ENCODE measurements around the gene PAX1. TPM values are rescaled to one million over a fixed set of nuclear protein-coding genes. Genes with fewer than 3 reads are reported as not detected.

Gene PAX1
- total RNA-seq, 1 donor from 2014 or later, result not detected

DNA sequence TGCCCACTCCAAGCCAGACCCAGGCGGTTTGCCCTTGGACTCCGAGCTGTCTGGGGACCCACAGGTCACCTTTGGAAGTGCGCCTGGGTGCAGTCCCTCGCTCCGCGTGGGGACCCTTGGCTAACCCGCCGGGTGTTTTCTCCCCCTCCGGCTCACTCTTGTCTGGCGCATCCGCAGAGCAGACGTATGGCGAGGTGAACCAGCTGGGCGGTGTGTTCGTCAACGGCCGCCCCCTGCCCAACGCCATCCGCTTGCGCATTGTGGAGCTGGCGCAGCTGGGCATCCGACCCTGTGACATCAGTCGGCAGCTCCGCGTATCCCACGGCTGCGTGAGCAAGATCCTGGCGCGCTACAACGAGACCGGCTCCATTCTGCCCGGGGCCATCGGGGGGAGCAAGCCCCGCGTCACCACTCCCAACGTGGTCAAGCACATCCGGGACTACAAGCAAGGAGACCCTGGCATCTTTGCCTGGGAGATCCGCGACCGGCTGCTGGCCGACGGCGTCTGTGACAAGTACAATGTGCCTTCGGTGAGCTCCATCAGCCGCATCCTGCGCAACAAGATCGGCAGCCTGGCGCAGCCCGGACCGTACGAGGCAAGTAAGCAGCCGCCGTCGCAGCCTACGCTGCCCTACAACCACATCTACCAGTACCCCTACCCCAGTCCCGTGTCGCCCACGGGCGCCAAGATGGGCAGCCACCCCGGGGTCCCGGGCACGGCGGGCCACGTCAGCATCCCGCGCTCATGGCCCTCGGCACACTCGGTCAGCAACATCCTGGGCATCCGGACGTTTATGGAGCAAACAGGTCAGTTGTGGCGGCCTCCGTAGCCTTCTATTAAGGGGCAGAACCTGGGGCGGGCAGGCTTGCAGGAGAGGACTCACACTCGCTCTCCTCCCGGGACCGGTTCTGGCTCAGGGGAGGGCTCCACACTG lies 1.1 kb downstream of the PAX1 start:
- Histone ChIP-seq H3K36me3 (ENCODE audit: control insufficient read depth, insufficient read depth, low read length) (no peaks in the 10 kb centered on the region), H3K4me3 (ENCODE audit: low read depth, low read length) (no peak overlapping the region), H3K27me3 (ENCODE audit: control insufficient read depth, insufficient read depth, low read length) (peaks cover 10% of the 10 kb centered on the region)
- TF ChIP-seq, protein P1, sequence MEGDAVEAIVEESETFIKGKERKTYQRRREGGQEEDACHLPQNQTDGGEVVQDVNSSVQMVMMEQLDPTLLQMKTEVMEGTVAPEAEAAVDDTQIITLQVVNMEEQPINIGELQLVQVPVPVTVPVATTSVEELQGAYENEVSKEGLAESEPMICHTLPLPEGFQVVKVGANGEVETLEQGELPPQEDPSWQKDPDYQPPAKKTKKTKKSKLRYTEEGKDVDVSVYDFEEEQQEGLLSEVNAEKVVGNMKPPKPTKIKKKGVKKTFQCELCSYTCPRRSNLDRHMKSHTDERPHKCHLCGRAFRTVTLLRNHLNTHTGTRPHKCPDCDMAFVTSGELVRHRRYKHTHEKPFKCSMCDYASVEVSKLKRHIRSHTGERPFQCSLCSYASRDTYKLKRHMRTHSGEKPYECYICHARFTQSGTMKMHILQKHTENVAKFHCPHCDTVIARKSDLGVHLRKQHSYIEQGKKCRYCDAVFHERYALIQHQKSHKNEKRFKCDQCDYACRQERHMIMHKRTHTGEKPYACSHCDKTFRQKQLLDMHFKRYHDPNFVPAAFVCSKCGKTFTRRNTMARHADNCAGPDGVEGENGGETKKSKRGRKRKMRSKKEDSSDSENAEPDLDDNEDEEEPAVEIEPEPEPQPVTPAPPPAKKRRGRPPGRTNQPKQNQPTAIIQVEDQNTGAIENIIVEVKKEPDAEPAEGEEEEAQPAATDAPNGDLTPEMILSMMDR (IDR thresholded peaks at IDR 0.05; ENCODE audit: insufficient read depth, low read length, severe bottlenecking), result no peak
- FAIRE-seq (no peak), DNase-seq (ENCODE audit: low read depth) (no peak)

DNA sequence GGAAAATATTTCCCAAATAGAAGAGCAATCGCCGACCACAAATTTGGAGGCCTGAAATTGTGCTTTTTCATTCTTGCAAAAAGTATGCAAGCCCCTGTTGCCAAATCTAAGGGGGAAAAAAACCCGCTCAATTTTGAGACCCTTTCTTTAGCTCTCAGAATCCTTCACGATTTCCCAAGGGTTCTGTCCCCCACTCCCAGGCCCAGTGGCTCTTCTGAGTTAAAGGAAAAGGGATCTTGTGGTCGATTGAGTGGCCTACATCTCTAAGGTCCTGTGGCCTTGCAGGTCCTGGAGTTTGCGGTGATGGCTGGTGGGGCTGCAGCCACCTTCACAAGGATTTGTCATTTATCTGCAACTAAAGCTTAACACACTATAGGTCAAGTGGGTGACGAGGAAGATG lies 1.8 kb downstream of the PAX1 start:
- peaks cover 10% of the 10 kb centered on the region for H3K27me3 ChIP-seq (ENCODE audit: control insufficient read depth, insufficient read depth, low read length)
- FAIRE-seq, result no peak
- TF ChIP-seq, protein P1 (IDR thresholded peaks at IDR 0.05; ENCODE audit: insufficient read depth, low read length, severe bottlenecking), result no peak

DNA sequence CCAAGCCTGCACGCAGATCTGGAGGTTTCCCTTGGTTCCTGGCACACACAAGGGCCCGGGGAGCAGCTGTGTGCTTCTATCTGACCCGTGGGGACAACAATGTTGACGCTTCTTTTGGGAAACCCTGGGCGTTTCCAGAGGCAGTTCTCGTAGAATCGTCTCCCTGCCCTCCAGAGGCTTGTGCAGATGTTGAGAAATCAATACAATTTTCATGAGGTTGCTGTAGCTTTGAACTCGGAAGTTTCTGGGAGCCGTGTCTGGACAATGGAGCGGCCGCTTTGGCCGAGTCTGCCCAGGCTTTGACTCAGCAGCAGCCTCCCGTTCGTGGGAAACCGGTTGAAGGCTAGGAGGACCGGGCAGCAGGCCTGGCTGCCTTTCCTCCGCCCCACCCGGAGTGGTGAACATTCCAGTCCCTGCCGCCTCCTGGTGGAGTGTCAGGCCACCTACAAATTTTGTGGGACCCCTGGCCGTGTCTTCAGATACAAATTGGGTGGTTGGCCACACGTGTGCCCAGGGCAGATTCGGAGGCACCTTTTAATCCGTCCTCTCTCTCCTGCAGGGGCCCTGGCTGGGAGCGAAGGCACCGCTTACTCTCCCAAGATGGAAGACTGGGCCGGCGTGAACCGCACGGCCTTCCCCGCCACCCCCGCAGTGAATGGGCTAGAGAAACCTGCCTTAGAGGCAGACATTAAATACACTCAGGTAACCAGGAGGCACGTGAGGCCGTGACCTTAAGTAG lies 2.7 kb downstream of the PAX1 start:
- no peak for DNase-seq (ENCODE audit: low read depth)
- Histone ChIP-seq H3K36me3 (ENCODE audit: control insufficient read depth, insufficient read depth, low read length) (no peaks in the 10 kb centered on the region), H3K4me3 (ENCODE audit: low read depth, low read length) (no peak overlapping the region), H3K27me3 (ENCODE audit: control insufficient read depth, insufficient read depth, low read length) (peaks cover 10% of the 10 kb centered on the region)
- no peak for FAIRE-seq
- TF ChIP-seq, protein P1 (IDR thresholded peaks at IDR 0.05; ENCODE audit: insufficient read depth, low read length, severe bottlenecking), result no peak

More for the DNA sequence above, 1.8 kb downstream of the PAX1 start:
- H3K36me3 ChIP-seq (ENCODE audit: control insufficient read depth, insufficient read depth, low read length), result no peaks in the 10 kb centered on the region
- no peak overlapping the region for H3K4me3 ChIP-seq (ENCODE audit: low read depth, low read length)
- no peak for DNase-seq (ENCODE audit: low read depth)

DNA sequence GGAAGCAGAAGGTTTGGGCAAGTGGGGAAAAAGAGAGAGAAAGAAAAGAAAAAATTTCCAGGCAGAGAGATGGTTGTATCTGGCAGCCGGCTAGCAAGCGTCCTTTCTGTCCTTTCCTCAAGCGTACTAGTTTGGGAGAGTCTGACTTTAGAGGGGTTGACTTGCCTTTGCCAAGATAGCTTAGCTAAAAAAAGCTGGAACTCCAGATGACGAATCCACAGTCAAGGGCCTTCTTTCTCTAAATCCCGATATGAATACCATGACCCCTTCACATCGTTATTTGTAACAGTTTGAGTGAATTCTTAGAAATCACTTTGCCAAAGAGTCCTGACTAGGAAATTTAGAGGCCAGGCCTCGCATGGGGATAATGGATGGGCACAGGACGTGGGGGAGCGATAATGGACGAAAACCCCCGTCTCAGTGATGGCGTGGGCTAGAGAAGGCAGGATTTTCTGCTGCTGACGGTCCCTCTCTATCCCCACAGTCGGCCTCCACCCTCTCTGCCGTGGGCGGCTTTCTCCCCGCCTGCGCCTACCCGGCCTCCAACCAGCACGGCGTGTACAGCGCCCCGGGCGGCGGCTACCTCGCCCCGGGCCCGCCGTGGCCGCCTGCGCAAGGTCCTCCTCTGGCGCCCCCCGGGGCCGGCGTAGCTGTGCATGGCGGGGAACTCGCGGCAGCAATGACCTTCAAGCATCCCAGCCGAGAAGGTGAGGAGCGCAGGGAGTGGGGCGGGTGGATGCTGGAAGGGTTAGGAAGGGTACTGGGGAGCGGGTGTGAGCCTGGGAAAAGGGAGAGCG lies 3.5 kb downstream of the PAX1 start:
- peaks cover 11% of the 10 kb centered on the region for H3K27me3 ChIP-seq (ENCODE audit: control insufficient read depth, insufficient read depth, low read length)
- DNase-seq (ENCODE audit: low read depth) (no peak), FAIRE-seq (no peak)
- no peaks in the 10 kb centered on the region for H3K36me3 ChIP-seq (ENCODE audit: control insufficient read depth, insufficient read depth, low read length)
- H3K4me3 ChIP-seq (ENCODE audit: low read depth, low read length), result no peak overlapping the region
- TF ChIP-seq, protein P1 (IDR thresholded peaks at IDR 0.05; ENCODE audit: insufficient read depth, low read length, severe bottlenecking), result no peak

DNA sequence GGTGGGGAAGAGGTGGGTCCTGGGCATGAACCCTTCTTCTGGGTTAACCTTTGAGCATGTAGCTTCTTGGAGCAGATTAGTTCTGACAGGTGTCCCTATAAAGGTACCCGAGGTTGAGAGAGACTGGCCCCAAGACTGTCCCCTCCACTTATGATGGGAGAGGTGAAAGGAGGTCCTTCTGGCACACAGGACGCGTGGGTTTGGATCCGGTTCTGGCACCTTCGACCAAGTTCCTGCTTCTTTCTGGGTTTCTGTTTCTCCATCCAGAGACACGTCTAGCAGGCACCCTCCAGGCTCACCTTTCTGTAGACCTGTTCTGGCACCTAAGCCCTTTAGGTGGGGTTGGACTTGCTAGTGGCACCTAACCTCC lies 4.1 kb downstream of the PAX1 start:
- no peak for FAIRE-seq
- no peak overlapping the region for H3K4me3 ChIP-seq (ENCODE audit: low read depth, low read length)
- TF ChIP-seq, protein P1 (IDR thresholded peaks at IDR 0.05; ENCODE audit: insufficient read depth, low read length, severe bottlenecking), result no peak
- no peak for DNase-seq (ENCODE audit: low read depth)
- no peaks in the 10 kb centered on the region for H3K36me3 ChIP-seq (ENCODE audit: control insufficient read depth, insufficient read depth, low read length)
- H3K27me3 ChIP-seq (ENCODE audit: control insufficient read depth, insufficient read depth, low read length), result peaks cover 11% of the 10 kb centered on the region
